ENCODE measurements around the gene ARVCF. TPM values are rescaled to one million over a fixed set of nuclear protein-coding genes. Genes with fewer than 3 reads are reported as not detected.

The ARVCF gene
- total RNA-seq, 4 donors from 2014 or later: 34.5 to 123 (median 111) TPM

DNA sequence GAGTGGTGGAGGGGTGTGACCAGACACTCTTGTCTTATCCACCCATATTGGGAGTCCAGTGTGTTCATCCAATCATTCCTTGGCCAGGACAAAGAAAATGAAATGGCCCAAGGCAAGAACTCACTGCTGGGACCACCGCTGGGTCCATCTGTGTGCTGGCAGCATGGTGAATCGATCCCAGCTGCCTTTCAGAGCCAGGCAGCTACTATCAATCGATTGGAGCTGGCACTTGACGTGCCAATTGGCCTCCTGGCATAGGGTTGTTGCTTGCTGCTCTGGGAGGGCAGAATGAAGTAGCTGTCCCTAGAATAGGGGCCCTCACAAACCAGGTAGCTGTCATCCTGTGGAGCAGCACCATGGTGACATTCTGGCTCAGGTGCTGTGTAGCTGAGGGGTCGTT is 1.4 kb upstream of the ARVCF start:
- Histone ChIP-seq H3K9me3 (no peaks in the 10 kb centered on the region), H3K4me3 (replicated peaks in 1 of 3) (no peak overlapping the region), H3K27me3 (no peaks in the 10 kb centered on the region), H3K36me3 (no peaks in the 10 kb centered on the region), H3K27ac (no peak overlapping the region), H3K4me1 (peaks cover 35 to 56% of the 10 kb centered on the region in 2 donors)
- WGBS, 2 donors: 83 to 91% methylated on average over 2 to 4 of the region's 5 CpGs
- TF ChIP-seq POLR2A (IDR thresholded peaks at IDR 0.05): no peak
- TF ChIP-seq, protein P1, sequence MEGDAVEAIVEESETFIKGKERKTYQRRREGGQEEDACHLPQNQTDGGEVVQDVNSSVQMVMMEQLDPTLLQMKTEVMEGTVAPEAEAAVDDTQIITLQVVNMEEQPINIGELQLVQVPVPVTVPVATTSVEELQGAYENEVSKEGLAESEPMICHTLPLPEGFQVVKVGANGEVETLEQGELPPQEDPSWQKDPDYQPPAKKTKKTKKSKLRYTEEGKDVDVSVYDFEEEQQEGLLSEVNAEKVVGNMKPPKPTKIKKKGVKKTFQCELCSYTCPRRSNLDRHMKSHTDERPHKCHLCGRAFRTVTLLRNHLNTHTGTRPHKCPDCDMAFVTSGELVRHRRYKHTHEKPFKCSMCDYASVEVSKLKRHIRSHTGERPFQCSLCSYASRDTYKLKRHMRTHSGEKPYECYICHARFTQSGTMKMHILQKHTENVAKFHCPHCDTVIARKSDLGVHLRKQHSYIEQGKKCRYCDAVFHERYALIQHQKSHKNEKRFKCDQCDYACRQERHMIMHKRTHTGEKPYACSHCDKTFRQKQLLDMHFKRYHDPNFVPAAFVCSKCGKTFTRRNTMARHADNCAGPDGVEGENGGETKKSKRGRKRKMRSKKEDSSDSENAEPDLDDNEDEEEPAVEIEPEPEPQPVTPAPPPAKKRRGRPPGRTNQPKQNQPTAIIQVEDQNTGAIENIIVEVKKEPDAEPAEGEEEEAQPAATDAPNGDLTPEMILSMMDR (IDR thresholded peaks at IDR 0.05): no peak
- DNase-seq: no peak
- intact Hi-C loops (cut with DNase I): no loop called here

DNA sequence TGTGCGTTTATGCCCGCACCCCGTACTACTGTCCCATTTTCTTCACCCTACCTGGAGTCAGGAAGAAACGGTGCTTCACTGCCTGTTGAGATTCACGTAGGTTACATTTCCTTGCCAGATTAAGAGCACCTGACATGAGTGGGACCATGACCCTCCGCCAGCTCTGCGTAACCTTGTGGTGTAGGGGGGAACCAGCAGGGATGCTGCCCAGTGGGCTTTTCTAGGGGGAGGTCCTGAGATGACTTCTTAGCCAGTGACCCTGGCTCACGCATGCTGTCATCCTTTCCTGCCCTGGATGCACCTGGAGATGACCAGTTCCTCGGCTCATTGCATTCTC is 967 bp upstream of the ARVCF start:
- no peaks in the 10 kb centered on the region for H3K27me3 ChIP-seq
- intact Hi-C loops (cut with DNase I): no loop called here
- H3K9me3 ChIP-seq: no peaks in the 10 kb centered on the region
- no peaks in the 10 kb centered on the region for H3K36me3 ChIP-seq
- TF ChIP-seq, protein P1 (IDR thresholded peaks at IDR 0.05): no peak
- TF ChIP-seq POLR2A (IDR thresholded peaks at IDR 0.05): no peak
- DNase-seq: no peak
- peaks cover 35 to 54% of the 10 kb centered on the region in 2 donors for H3K4me1 ChIP-seq
- no peak overlapping the region for H3K4me3 ChIP-seq (replicated peaks in 1 of 3)
- H3K27ac ChIP-seq: no peak overlapping the region
- 60 to 63% methylated on average over 7 to 9 of the region's 9 CpGs for WGBS, 2 donors

DNA sequence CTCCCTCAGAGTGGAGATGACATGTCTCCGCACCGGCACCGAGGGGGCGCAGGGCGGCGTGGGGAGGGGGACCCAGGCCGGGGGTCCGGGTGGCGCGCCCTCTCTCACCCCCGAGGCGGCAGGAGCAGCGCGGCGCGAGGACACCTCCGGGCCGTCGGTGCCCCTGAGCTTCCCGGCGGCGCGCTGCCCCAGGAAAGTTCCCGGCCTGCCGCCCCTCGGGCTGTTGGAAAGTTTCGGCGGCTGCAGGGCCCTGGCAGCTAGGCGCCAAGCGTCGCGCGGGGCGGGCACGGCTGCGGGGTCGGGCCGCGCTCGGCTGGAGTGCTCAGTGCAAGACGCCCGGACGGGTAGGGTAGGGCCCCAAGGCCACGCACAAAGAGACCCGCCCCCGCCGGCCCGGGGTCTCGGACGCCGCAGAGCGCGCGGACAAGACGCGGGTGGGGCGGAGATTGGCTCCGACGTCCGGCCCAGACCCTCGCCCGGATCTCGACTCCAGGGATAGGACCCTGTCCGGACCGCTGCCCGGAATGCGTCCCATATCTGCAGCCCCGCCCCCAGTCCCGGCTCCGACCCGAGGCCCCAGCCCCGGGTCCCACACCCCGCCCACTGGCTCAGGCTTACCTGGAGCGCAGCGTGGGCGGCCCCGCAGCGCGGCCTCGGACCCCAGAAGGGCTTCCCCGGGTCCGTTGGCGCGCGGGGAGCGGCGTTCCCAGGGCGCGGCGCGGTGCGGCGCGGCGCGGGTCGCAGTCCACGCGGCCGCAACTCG is 471 bp downstream of the ARVCF start:
- Histone ChIP-seq H3K27me3 (no peaks in the 10 kb centered on the region), H3K4me1 (peaks cover 22 to 42% of the 10 kb centered on the region in 2 donors), H3K36me3 (no peaks in the 10 kb centered on the region), H3K27ac (peak overlapping the region in 2 of 3 donors; percentile 51 to 54), H3K9me3 (no peaks in the 10 kb centered on the region), H3K4me3 (replicated peaks in 1 of 3) (peak overlapping the region; percentile 49 to 89 (median 77))
- TF ChIP-seq, protein P1 (IDR thresholded peaks at IDR 0.05): no peak
- no peak for TF ChIP-seq POLR2A (IDR thresholded peaks at IDR 0.05)
- DNase-seq: peak; percentile 58 to 74
- intact Hi-C loops (cut with DNase I): no loop called here
- WGBS, 2 donors: 0% methylated on average over 2 of the region's 101 CpGs

DNA sequence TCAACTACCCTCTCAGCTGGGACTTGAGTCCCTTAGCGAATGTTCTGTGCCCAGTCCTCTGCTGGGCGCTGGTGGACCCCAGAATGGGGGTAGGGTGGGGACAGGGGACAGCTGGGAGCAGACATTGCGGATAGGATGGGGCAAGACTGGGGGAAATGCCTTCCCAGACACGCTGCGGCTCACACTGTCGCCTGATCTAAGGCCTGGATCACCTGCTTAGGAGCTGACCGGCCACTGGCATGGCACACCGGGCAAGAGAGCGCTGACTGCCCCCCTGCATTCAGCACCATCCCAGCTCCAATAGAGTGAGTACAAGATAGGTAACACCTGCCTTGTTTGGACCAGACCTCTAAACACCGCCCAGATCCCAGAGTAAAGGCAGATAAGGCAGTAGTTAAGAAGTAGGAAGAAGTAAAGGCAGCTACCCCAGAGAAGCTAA is 1.4 kb downstream of the ARVCF start:
- no peak for TF ChIP-seq POLR2A (IDR thresholded peaks at IDR 0.05)
- TF ChIP-seq, protein P1 (IDR thresholded peaks at IDR 0.05): no peak
- H3K27ac ChIP-seq: peak overlapping the region; percentile 54 to 74 (median 71)
- WGBS, 2 donors: 87 to 89% methylated on average over 8 to 9 of the region's 10 CpGs

DNA sequence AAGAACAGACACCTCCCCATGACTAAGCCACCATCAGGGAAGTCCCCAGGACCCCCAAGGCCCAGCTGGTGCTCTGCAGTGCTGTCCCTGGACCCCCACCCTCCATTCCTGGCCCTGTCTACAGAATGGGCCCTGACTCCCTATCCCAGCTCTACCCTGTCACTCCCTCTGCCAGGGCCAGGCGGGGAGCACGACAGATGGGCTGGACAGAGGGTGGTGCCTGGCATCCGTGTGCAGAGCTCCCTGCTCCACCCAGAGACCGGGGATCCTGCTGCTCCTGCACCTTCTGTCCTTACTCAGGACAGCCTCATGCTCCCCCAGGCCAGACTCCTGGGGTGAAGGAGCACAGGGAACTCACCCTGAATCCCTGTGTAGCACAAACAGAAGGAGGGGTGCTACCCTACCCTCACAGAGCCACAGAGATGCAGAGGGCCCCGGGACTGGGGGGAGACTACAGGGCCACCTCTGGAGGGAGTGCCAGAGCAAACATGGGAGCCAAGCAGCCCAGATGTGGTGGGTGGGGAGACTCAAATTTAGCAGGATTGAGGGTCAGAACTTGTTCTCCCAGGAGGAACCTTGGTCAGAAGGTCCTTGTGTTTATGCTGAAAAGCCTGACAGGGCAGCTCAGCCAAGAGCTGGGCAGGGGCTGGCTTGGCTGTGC is 2.0 kb downstream of the ARVCF start:
- peaks cover 17 to 37% of the 10 kb centered on the region in 2 donors for H3K4me1 ChIP-seq
- no peaks in the 10 kb centered on the region for H3K9me3 ChIP-seq
- no peaks in the 10 kb centered on the region for H3K27me3 ChIP-seq
- H3K4me3 ChIP-seq (replicated peaks in 1 of 3): no peak overlapping the region
- peak overlapping the region; percentile 54 to 74 (median 71) for H3K27ac ChIP-seq
- 55 to 65% methylated on average over 4 to 5 of the region's 5 CpGs for WGBS, 2 donors
- DNase-seq: peak; percentile 48 to 55
- no peak for TF ChIP-seq POLR2A (IDR thresholded peaks at IDR 0.05)
- TF ChIP-seq, protein P1 (IDR thresholded peaks at IDR 0.05): no peak
- no peaks in the 10 kb centered on the region for H3K36me3 ChIP-seq
- intact Hi-C loops (cut with DNase I): no loop called here

More for the DNA sequence above, 1.4 kb downstream of the ARVCF start:
- Histone ChIP-seq H3K36me3 (no peaks in the 10 kb centered on the region), H3K9me3 (no peaks in the 10 kb centered on the region), H3K4me1 (peaks cover 18 to 38% of the 10 kb centered on the region in 2 donors), H3K4me3 (replicated peaks in 1 of 3) (peak overlapping the region in 1 of 3 donors; percentile 89), H3K27me3 (no peaks in the 10 kb centered on the region)
- no peak for DNase-seq
- intact Hi-C loops (cut with DNase I): no loop called here
